ENCODE measurements around the gene PAF1. TPM values are rescaled to one million over a fixed set of nuclear protein-coding genes. Genes with fewer than 3 reads are reported as not detected.

PAF1 gene
- total and polyA plus RNA-seq, 2 donors (not counting 1 experiment from before 2014, with no cell fraction given) = 46.4 to 65.5 TPM

DNA sequence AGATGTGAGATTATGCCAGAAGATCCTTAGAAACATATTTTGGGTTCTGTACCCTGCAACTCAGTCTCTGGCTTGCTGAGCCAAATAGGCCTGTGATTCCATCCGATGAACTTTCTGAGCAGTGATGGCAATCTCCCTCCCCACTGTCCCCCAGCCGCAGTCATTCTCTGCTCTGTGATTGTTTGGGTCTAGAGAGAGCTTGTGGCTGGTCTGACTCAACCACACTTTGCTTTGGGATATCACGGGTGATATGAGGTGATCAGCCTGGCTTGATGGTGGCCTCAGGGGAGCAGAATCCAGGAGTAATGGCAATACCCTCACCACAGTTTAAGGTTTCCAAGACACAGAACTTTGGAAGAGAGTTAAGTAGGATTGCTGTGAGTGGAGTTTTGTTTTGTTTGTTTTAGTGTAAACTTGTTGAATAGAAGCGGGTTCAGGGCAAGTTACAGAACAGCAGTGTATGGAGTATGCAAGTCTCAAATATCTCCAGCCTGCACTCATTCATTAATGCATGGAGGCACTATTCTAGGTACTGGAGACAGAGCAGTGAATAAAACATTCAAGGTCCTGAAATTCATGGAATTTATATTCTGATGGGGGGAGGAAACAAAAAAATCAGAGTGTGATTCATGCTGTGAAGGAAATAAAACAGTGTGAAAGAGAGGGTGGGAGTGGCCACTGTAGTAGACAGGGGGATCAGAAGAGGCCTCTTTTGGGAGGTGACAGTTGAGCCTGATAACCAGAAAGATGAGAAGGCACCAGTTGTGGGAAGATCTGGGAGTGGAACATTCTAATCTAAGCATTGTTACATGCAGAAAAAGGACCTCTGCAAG lies 43.4 kb downstream of the PAF1 start:
- Histone ChIP-seq H3K36me3 (ENCODE audit: control insufficient read depth, insufficient read depth, low read length) (peaks cover 8% of the 10 kb centered on the region), H4K20me1 (ENCODE audit: control insufficient read depth, extremely low read depth, insufficient read depth, low read length) (no peaks in the 10 kb centered on the region), H3K4me2 (ENCODE audit: extremely low read depth, insufficient read depth, low read length) (peak overlapping the region; percentile 54), H3K9ac (ENCODE audit: insufficient read depth, low read length) (no peak overlapping the region), H3K79me2 (ENCODE audit: control insufficient read depth, insufficient read depth, low read length) (peaks cover 63% of the 10 kb centered on the region), H2AFZ (ENCODE audit: low read length) (no peak overlapping the region), H3K4me3 (replicated peaks in 1 of 4; ENCODE audit: control extremely low read depth in 1 of 4, insufficient read depth in 1 of 4, low read depth in 3 of 4, low read length in 4 of 4) (no peak overlapping the region), H3K27ac (ENCODE audit: insufficient read depth, low read length) (peak overlapping the region; percentile 9), H3K27me3 (ENCODE audit: control insufficient read depth, insufficient read depth, low read length) (no peaks in the 10 kb centered on the region), H3K4me1 (ENCODE audit: control insufficient read depth, extremely low read depth, insufficient read depth, low read length) (peaks cover 11% of the 10 kb centered on the region), H3K9me3 (ENCODE audit: control insufficient read depth, insufficient read depth, low read depth, low read length) (no peaks in the 10 kb centered on the region)
- no peak for TF ChIP-seq EZH2 (IDR thresholded peaks at IDR 0.05; ENCODE audit: low read length, missing control alignments)
- TF ChIP-seq, protein P1, sequence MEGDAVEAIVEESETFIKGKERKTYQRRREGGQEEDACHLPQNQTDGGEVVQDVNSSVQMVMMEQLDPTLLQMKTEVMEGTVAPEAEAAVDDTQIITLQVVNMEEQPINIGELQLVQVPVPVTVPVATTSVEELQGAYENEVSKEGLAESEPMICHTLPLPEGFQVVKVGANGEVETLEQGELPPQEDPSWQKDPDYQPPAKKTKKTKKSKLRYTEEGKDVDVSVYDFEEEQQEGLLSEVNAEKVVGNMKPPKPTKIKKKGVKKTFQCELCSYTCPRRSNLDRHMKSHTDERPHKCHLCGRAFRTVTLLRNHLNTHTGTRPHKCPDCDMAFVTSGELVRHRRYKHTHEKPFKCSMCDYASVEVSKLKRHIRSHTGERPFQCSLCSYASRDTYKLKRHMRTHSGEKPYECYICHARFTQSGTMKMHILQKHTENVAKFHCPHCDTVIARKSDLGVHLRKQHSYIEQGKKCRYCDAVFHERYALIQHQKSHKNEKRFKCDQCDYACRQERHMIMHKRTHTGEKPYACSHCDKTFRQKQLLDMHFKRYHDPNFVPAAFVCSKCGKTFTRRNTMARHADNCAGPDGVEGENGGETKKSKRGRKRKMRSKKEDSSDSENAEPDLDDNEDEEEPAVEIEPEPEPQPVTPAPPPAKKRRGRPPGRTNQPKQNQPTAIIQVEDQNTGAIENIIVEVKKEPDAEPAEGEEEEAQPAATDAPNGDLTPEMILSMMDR (conservative IDR thresholded peaks at IDR 0.05 in 1 of 2, IDR thresholded peaks at IDR 0.05 in 1 of 2; ENCODE audit: low read depth in 1 of 2, low read length in 2 of 2) = no peak
- peak in 1 of 2 donors; percentile 59 for DNase-seq (ENCODE audit: low read depth in 2 of 2)

DNA sequence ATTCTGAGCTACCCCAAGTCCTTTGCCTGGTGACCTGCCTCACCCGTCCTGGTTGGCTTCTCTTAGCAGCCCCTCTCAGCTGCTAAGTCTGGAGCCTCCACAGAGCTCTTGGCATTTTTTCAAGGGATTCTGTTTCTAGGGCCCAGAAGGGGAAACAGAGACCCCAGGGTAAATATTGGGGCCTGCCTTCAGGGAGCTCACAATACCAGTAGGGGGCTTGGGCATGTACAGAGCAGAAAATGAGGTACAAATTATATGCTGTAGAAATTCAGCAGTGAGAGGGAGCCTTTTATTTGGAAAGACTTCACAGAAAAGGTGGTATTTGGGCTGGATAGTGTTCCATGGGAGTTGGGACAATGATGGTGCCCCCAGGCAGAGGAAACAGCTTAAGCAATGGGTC lies 45.0 kb downstream of the PAF1 start:
- no peak overlapping the region for H3K9ac ChIP-seq (ENCODE audit: insufficient read depth, low read length)
- no peaks in the 10 kb centered on the region for H4K20me1 ChIP-seq (ENCODE audit: control insufficient read depth, extremely low read depth, insufficient read depth, low read length)
- no peaks in the 10 kb centered on the region for H3K27me3 ChIP-seq (ENCODE audit: control insufficient read depth, insufficient read depth, low read length)
- H3K27ac ChIP-seq (ENCODE audit: insufficient read depth, low read length) = no peak overlapping the region
- DNase-seq (ENCODE audit: low read depth in 2 of 2) = no peak
- H3K9me3 ChIP-seq (ENCODE audit: control insufficient read depth, insufficient read depth, low read depth, low read length) = no peaks in the 10 kb centered on the region
- H3K79me2 ChIP-seq (ENCODE audit: control insufficient read depth, insufficient read depth, low read length) = peaks cover 58% of the 10 kb centered on the region
- no peak overlapping the region for H2AFZ ChIP-seq (ENCODE audit: low read length)
- H3K36me3 ChIP-seq (ENCODE audit: control insufficient read depth, insufficient read depth, low read length) = peaks cover 7% of the 10 kb centered on the region
- no peak overlapping the region for H3K4me2 ChIP-seq (ENCODE audit: extremely low read depth, insufficient read depth, low read length)
- TF ChIP-seq EZH2 (IDR thresholded peaks at IDR 0.05; ENCODE audit: low read length, missing control alignments) = no peak
- TF ChIP-seq, protein P1 (conservative IDR thresholded peaks at IDR 0.05 in 1 of 2, IDR thresholded peaks at IDR 0.05 in 1 of 2; ENCODE audit: low read depth in 1 of 2, low read length in 2 of 2) = peak; percentile 9 to 20
- H3K4me3 ChIP-seq (replicated peaks in 1 of 4; ENCODE audit: control extremely low read depth in 1 of 4, insufficient read depth in 1 of 4, low read depth in 3 of 4, low read length in 4 of 4) = peak overlapping the region in 1 of 4 experiments; percentile 7
- H3K4me1 ChIP-seq (ENCODE audit: control insufficient read depth, extremely low read depth, insufficient read depth, low read length) = peaks cover 10% of the 10 kb centered on the region

DNA sequence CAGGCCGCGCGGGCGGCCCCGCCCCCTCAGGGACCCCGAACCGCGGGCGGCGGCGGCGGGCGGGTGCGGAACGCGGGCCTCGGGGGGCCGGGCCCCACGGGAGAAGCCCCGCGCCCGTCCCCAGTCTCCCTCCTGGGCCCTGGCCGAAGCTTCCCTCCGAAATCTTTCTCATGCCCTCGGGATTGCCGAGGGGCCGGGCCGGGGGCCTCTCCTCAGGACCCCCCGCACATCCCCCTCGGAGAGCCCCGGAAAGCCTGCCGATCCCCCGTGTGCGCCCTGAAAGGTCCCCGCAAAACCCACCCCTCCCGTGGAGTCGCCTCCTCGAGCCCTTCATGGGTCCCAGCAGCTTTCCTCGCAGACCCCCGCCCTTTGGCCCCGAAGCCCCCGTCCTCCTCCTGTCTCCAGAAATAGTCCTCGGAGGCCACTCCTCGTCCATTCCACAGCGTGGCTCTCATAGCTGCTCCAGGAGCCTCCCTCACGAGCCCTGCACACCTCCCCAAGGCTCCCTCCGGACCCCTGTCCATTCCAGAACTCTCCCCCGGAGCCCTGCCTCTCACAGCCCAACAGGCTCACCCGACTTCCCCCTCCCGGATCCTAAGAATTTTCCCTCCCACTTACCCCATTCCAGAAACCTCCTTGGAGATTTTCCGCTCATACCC lies 48.1 kb downstream of the PAF1 start:
- no peaks in the 10 kb centered on the region for H3K9me3 ChIP-seq (ENCODE audit: control insufficient read depth, insufficient read depth, low read depth, low read length)
- H4K20me1 ChIP-seq (ENCODE audit: control insufficient read depth, extremely low read depth, insufficient read depth, low read length) = no peaks in the 10 kb centered on the region
- H3K4me1 ChIP-seq (ENCODE audit: control insufficient read depth, extremely low read depth, insufficient read depth, low read length) = peaks cover 12% of the 10 kb centered on the region
- peak overlapping the region; percentile 91 for H3K4me2 ChIP-seq (ENCODE audit: extremely low read depth, insufficient read depth, low read length)
- H3K27me3 ChIP-seq (ENCODE audit: control insufficient read depth, insufficient read depth, low read length) = no peaks in the 10 kb centered on the region
- TF ChIP-seq EZH2 (IDR thresholded peaks at IDR 0.05; ENCODE audit: low read length, missing control alignments) = no peak
- TF ChIP-seq, protein P1 (conservative IDR thresholded peaks at IDR 0.05 in 1 of 2, IDR thresholded peaks at IDR 0.05 in 1 of 2; ENCODE audit: low read depth in 1 of 2, low read length in 2 of 2) = no peak
- H3K9ac ChIP-seq (ENCODE audit: insufficient read depth, low read length) = peak overlapping the region; percentile 93
- no peak for DNase-seq (ENCODE audit: low read depth in 2 of 2)
- peak overlapping the region; percentile 75 to 89 (median 77) for H3K4me3 ChIP-seq (replicated peaks in 1 of 4; ENCODE audit: control extremely low read depth in 1 of 4, insufficient read depth in 1 of 4, low read depth in 3 of 4, low read length in 4 of 4)
- H3K27ac ChIP-seq (ENCODE audit: insufficient read depth, low read length) = peak overlapping the region; percentile 85
- H3K36me3 ChIP-seq (ENCODE audit: control insufficient read depth, insufficient read depth, low read length) = peaks cover 1% of the 10 kb centered on the region
- no peak overlapping the region for H2AFZ ChIP-seq (ENCODE audit: low read length)
- peaks cover 46% of the 10 kb centered on the region for H3K79me2 ChIP-seq (ENCODE audit: control insufficient read depth, insufficient read depth, low read length)
